Placental epithelial cell (primary cell): ENCODE results near the gene GALNT18. TPM values are rescaled to one million over a fixed set of nuclear protein-coding genes. Genes with fewer than 3 reads are reported as not detected.

ENCODE experiments used
- small RNA-seq: library from RNA; depleted of rRNA; stranded (forward); fragments of <200 nt; gene quantifications from one replicate; pipeline ENCODE3, GENCODE V24; 2012
- total RNA-seq: library from RNA; depleted of rRNA; stranded (reverse); fragments of >200 nt; gene quantifications from 2 replicates; pipeline ENCODE4 v1.2.3, GENCODE V29; 2012

Gene GALNT18
- total RNA-seq, result 0.39 and 1.1 TPM in 2 replicates

GRCh38 chr11:11621573-11622339, at the start of gene GALNT18:
TSS of gene GALNT18 (minus strand) at chr11:11622005.

GRCh38 chr11:11352878-11353277, 268.9 kb downstream of the GALNT18 start, which contains the start of gene CSNK2A3:
TSS of gene CSNK2A3 (minus strand) at chr11:11353250. CDS start at chr11:11353119, 131 bp downstream.

Small RNAs within 50 kb of the gene (small RNA-seq; reads per million reads assigned to genes)
- not detected for gene MIR4299

Other genes with a start within 250 kb of the GALNT18 start
- gene USP47, start 220.0 kb upstream of the GALNT18 start, total RNA-seq, result 70.4 and 89.9 TPM in 2 replicates